AG04449 (cell line): ENCODE results near the gene TUBB6.

Source experiments
- CTCF ChIA-PET: fragments of 350-600 bp; formaldehyde crosslinking; extraction: SDS; loops from one replicate; lab custom pipeline; 2021; ENCODE audit warnings: antibody characterized with exemption; lab: Yijun Ruan, JAX
- POLR2A ChIA-PET: fragments of 400-600, 350-600 bp; formaldehyde crosslinking; extraction: SDS; loops from one replicate; lab custom pipeline; 2020; ENCODE audit warnings: antibody characterized with exemption, inconsistent platforms; lab: Yijun Ruan, JAX
- DNase-seq: peaks from one replicate; pipeline ENCODE4 v3.0.0-alpha.2; 2010; ENCODE audit warnings: low read depth, low spot score
- H3K4me3 ChIP-seq: 2 replicates; pipeline ENCODE4 v1.5.1; 2011; ENCODE audit warnings: low read depth, mild to moderate bottlenecking, control low read depth, low read length
- CTCF ChIP-seq: IDR thresholded peaks from one replicate; pipeline ENCODE4 v1.5.1; 2011; ENCODE audit warnings: mild to moderate bottlenecking, moderate library complexity, low read length, control low read depth, inconsistent platforms; ENCODE audit not compliant: insufficient read depth; ENCODE audit errors: missing control alignments

Gene TUBB6

GRCh38 chr18:12281861-12282260, 26.2 kb upstream of the TUBB6 start:
- CTCF ChIA-PET = interaction anchor here (0.8 to 5.7 kb wide), 5 partner anchors 10 to 45 kb away, joined by 4 to 32 read pairs (median 11); no protein-coding TSS in a partner anchor
- DNase-seq = no peak
- POLR2A ChIA-PET = interaction anchor here (0.7 to 4.7 kb wide), 7 partner anchors 27 to 96 kb away, joined by 3 to 50 read pairs (median 4); partner anchors contain the start of genes AFG3L2 and TUBB6
- H3K4me3 ChIP-seq = no peak overlapping the region
- no peak for TF ChIP-seq CTCF

- POLR2A ChIA-PET = interaction anchor here (0.8 to 4.7 kb wide), 7 partner anchors 13 to 95 kb away, joined by 3 to 50 read pairs (median 4); partner anchors contain the start of genes AFG3L2 and TUBB6
- no peak for TF ChIP-seq CTCF
- peak; percentile 85 for DNase-seq
- H3K4me3 ChIP-seq = no peak overlapping the region; the same call in 1 of the 2 replicates
- CTCF ChIA-PET = interaction anchor here (0.8 to 5.7 kb wide), 13 partner anchors 10 to 379 kb away, joined by 3 to 32 read pairs (median 3); partner anchors contain the start of gene AFG3L2
These were observed 25.5 kb upstream of the TUBB6 start for GRCh38 chr18:12282442-12283039.

- TF ChIP-seq CTCF = peak; percentile 19
- ChIA-PET POLR2A (interaction anchor here (1.3 to 4.7 kb wide), 5 partner anchors 12 to 94 kb away, joined by 3 to 50 read pairs (median 4); partner anchors contain the start of genes AFG3L2 and TUBB6), CTCF (interaction anchor here (0.9 to 5.7 kb wide), 12 partner anchors 11 to 378 kb away, joined by 3 to 32 read pairs (median 3); partner anchors contain the start of gene AFG3L2)
- no peak overlapping the region for H3K4me3 ChIP-seq
- no peak for DNase-seq
These were observed 24.8 kb upstream of the TUBB6 start for GRCh38 chr18:12283256-12283655.

- TF ChIP-seq CTCF = no peak
- no peak for DNase-seq
- ChIA-PET CTCF (interaction anchor here (1.1 to 5.7 kb wide), 7 partner anchors 11 to 378 kb away, joined by 3 to 32 read pairs (median 5); no protein-coding TSS in a partner anchor), POLR2A (interaction anchor here (4.7 kb wide), 1 partner anchor 26 kb away, joined by 50 read pairs; the partner anchor contains the start of gene TUBB6)
- H3K4me3 ChIP-seq = no peak overlapping the region
These were observed 24.4 kb upstream of the TUBB6 start for GRCh38 chr18:12283666-12284065.

GRCh38 chr18:12287131-12287681, 20.8 kb upstream of the TUBB6 start:
- CTCF ChIA-PET = interaction anchor here (1.1 to 5.2 kb wide), 8 partner anchors 8 to 90 kb away, joined by 3 to 27 read pairs (median 8); partner anchors contain the start of genes AFG3L2 and TUBB6
- no peak for TF ChIP-seq CTCF
- POLR2A ChIA-PET = interaction anchor here (1.0 to 4.3 kb wide), 7 partner anchors 8 to 333 kb away, joined by 3 to 69 read pairs (median 7); partner anchors contain the start of gene TUBB6
- peak overlapping the region; percentile 60 for H3K4me3 ChIP-seq
- DNase-seq = no peak
